ENCODE measurements around the gene ITPKC. TPM values are rescaled to one million over a fixed set of nuclear protein-coding genes. Genes with fewer than 3 reads are reported as not detected.

ITPKC gene
- total RNA-seq, 1 donor from 2014 or later: 13.8 TPM

DNA sequence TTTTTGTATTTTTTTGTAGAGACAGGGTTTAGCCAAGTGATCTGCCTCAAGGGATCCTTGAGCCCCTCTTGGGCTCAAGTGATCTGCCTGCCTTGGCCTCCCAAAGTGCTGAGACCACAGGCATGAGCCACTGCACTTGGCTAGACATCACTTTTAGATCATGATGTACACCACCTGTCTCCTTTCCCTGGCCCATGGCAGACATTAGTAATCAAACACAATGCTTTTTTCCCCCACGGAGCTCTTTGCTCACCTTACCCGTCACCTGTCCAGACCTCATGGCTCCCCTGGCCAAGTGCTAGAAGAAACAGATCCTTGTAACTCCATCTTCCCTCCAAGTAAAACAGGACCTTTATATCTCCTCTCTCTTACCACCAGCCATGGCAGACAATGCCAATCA lies 44.9 kb upstream of the ITPKC start:
- DNase-seq: no peak
- Mint-ChIP-seq H3K36me3 (ENCODE audit: unreplicated experiment) (peaks cover 16% of the 10 kb centered on the region), H3K4me1 (ENCODE audit: low read depth, unreplicated experiment) (no peaks in the 10 kb centered on the region), H3K27me3 (ENCODE audit: unreplicated experiment) (peaks cover 2% of the 10 kb centered on the region), H3K4me3 (ENCODE audit: unreplicated experiment) (no peak overlapping the region), H3K27ac (ENCODE audit: unreplicated experiment) (no peak overlapping the region), H3K9me3 (ENCODE audit: unreplicated experiment) (peaks cover 3% of the 10 kb centered on the region)
- no peak for TF ChIP-seq CTCF (IDR thresholded peaks at IDR 0.05; ENCODE audit: partially characterized antibody, unreplicated experiment)

- Mint-ChIP-seq H3K27ac (ENCODE audit: unreplicated experiment) (no peak overlapping the region), H3K4me1 (ENCODE audit: low read depth, unreplicated experiment) (no peaks in the 10 kb centered on the region), H3K9me3 (ENCODE audit: unreplicated experiment) (peaks cover 3% of the 10 kb centered on the region), H3K4me3 (ENCODE audit: unreplicated experiment) (no peak overlapping the region), H3K36me3 (ENCODE audit: unreplicated experiment) (peaks cover 16% of the 10 kb centered on the region), H3K27me3 (ENCODE audit: unreplicated experiment) (peaks cover 2% of the 10 kb centered on the region)
- TF ChIP-seq CTCF (IDR thresholded peaks at IDR 0.05; ENCODE audit: partially characterized antibody, unreplicated experiment): no peak
- DNase-seq: no peak
These were observed 44.2 kb upstream of the ITPKC start for GRCh38 chr19:40672573-40673299.

DNA sequence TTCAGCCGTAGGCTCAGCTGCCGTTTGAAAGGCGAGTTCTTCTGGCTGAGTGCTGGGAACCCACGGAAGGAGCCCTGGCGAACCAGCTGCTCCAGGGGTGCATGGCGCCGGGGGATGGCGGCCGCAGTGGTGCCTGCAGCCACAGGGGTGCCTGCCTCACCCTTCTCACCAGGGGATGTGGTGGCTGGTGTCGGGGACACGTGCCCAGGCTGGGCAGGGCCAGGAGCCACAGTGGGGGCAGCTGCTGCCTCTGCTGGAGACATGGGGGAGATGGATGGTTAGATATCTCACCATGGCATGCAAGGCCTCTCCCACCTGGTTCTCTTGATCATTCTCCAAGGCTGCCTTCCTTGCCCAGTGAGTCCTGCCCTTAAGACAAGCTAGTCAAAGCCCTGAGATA lies 43.5 kb upstream of the ITPKC start:
- Mint-ChIP-seq H3K27ac (ENCODE audit: unreplicated experiment) (no peak overlapping the region), H3K4me1 (ENCODE audit: low read depth, unreplicated experiment) (no peaks in the 10 kb centered on the region), H3K27me3 (ENCODE audit: unreplicated experiment) (peaks cover 2% of the 10 kb centered on the region), H3K9me3 (ENCODE audit: unreplicated experiment) (peaks cover 3% of the 10 kb centered on the region), H3K36me3 (ENCODE audit: unreplicated experiment) (peaks cover 16% of the 10 kb centered on the region), H3K4me3 (ENCODE audit: unreplicated experiment) (no peak overlapping the region)
- no peak for TF ChIP-seq CTCF (IDR thresholded peaks at IDR 0.05; ENCODE audit: partially characterized antibody, unreplicated experiment)
- no peak for DNase-seq

DNA sequence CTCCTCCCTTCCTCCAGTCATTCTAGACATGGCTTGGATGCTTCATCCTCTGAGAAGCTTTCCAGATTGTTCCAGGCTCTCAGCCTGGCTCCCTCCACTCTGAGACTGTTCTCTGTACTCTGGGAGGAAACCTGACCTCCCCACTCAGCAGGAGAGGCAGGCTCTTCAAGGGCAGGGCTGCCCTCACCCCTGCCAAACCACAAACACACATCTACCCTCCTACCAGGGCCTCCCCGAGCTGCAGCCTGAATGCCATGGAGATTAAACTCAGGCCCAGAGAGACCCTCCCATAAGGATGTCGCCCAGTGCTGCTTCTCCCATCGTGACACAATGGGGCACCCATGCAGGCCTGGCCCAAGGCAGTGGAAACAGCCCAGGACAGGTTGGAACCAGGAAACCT lies 42.6 kb upstream of the ITPKC start:
- H3K27ac Mint-ChIP-seq (ENCODE audit: unreplicated experiment): no peak overlapping the region
- TF ChIP-seq CTCF (IDR thresholded peaks at IDR 0.05; ENCODE audit: partially characterized antibody, unreplicated experiment): no peak
- peaks cover 15% of the 10 kb centered on the region for H3K36me3 Mint-ChIP-seq (ENCODE audit: unreplicated experiment)
- peaks cover 3% of the 10 kb centered on the region for H3K9me3 Mint-ChIP-seq (ENCODE audit: unreplicated experiment)
- no peaks in the 10 kb centered on the region for H3K4me1 Mint-ChIP-seq (ENCODE audit: low read depth, unreplicated experiment)
- DNase-seq: no peak
- peaks cover 2% of the 10 kb centered on the region for H3K27me3 Mint-ChIP-seq (ENCODE audit: unreplicated experiment)
- no peak overlapping the region for H3K4me3 Mint-ChIP-seq (ENCODE audit: unreplicated experiment)

DNA sequence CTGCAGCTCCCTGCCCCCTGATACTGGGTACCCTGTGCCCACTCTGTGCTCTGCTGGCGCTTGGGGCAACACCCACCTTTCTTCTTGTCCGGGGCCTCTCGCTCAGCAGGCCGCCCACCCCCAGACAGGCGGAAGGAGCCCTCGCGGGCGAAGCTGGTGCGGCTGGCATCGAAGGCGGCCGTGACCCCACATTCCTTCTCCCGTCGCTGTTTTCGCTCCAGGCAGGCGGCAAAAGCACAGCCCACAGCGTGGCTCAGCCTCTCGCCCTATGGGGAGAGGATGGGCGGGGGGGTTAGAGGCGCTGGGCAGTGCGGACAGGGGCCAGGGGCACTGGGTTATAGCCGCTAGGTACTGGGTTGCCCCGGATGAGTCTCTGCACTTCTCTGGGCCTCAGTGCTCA lies 39.8 kb upstream of the ITPKC start:
- Mint-ChIP-seq H3K4me3 (ENCODE audit: unreplicated experiment) (no peak overlapping the region), H3K27me3 (ENCODE audit: unreplicated experiment) (peaks cover 2% of the 10 kb centered on the region), H3K4me1 (ENCODE audit: low read depth, unreplicated experiment) (no peaks in the 10 kb centered on the region), H3K27ac (ENCODE audit: unreplicated experiment) (no peak overlapping the region), H3K9me3 (ENCODE audit: unreplicated experiment) (no peaks in the 10 kb centered on the region), H3K36me3 (ENCODE audit: unreplicated experiment) (no peaks in the 10 kb centered on the region)
- DNase-seq: no peak
- TF ChIP-seq CTCF (IDR thresholded peaks at IDR 0.05; ENCODE audit: partially characterized antibody, unreplicated experiment): no peak
